OCI-LY3 (cell line): ENCODE results near the gene BCOR.

Source experiments
- H2AFZ ChIP-seq: fragments of 200-600, 300-600 bp; shearing (Covaris generic); 2 replicates; pipeline ENCODE4 v1.6.0; 2014; ENCODE audit warnings: antibody characterized with exemption, low read depth, low read length
- H3K27ac ChIP-seq: fragments of 200-600, 300-600 bp; sonication (generic); 2 replicates; pipeline ENCODE4 v1.5.1; 2014; ENCODE audit warnings: mild to moderate bottlenecking, low read length, moderate library complexity, mixed read lengths
- H3K27me3 ChIP-seq: fragments of 200-600, 300-600 bp; sonication (generic); 2 replicates; pipeline ENCODE4 v1.6.1; 2014; ENCODE audit warnings: low read depth, low read length, mixed read lengths
- H3K36me3 ChIP-seq: fragments of 200-600, 300-600 bp; sonication (generic); replicated peaks from 2 replicates; pipeline ENCODE3; 2014; ENCODE audit warnings: low read depth, low read length, mixed read lengths
- H3K4me1 ChIP-seq: fragments of 300-600, 200-600 bp; sonication (generic); 2 replicates; pipeline ENCODE4 v1.6.1; 2014; ENCODE audit warnings: low read length, mixed read lengths
- H3K4me2 ChIP-seq: fragments of 200-600, 300-600 bp; sonication (generic); 2 replicates; pipeline ENCODE4 v1.6.1; 2014; ENCODE audit warnings: low read length, mixed read lengths
- H3K4me3 ChIP-seq: fragments of 300-600, 200-600 bp; sonication (generic); 2 replicates; pipeline ENCODE4 v1.5.1; 2014; ENCODE audit warnings: antibody characterized with exemption, mild to moderate bottlenecking, low read length, moderate library complexity
- H3K79me2 ChIP-seq: fragments of 300-600, 200-600 bp; shearing (Covaris generic); 2 replicates; pipeline ENCODE4 v1.6.1; 2014; ENCODE audit warnings: mild to moderate bottlenecking, low read length, mixed read lengths
- H3K9ac ChIP-seq: fragments of 300-600, 200-600 bp; shearing (Covaris generic); 2 replicates; pipeline ENCODE4 v1.6.0; 2014; ENCODE audit warnings: mild to moderate bottlenecking, low read length, moderate library complexity
- H3K9me3 ChIP-seq: fragments of 200-600, 300-600 bp; shearing (Covaris generic); 2 replicates; pipeline ENCODE4 v1.6.1; 2014; ENCODE audit warnings: low read length, mixed read lengths; ENCODE audit not compliant: insufficient read depth
- H4K20me1 ChIP-seq: fragments of 200-600, 300-600 bp; sonication (generic); 2 replicates; pipeline ENCODE4 v1.6.1; 2016; ENCODE audit warnings: low read length, mixed read lengths; ENCODE audit not compliant: insufficient read depth
- EZH2phosphoT487 ChIP-seq: fragments of 200-600 bp; shearing (Covaris generic); IDR thresholded peaks from 2 replicates; pipeline ENCODE4 v1.6.1; 2018; ENCODE audit warnings: antibody characterized with exemption, mixed run types, low read depth
- TF ChIP-seq, protein P1 (sequence below): fragments of 200-600, 300-600 bp; sonication (generic); IDR thresholded peaks from 2 replicates; pipeline ENCODE4 v1.5.1; 2014; ENCODE audit warnings: antibody characterized with exemption, low read length, low read depth

Gene BCOR

DNA sequence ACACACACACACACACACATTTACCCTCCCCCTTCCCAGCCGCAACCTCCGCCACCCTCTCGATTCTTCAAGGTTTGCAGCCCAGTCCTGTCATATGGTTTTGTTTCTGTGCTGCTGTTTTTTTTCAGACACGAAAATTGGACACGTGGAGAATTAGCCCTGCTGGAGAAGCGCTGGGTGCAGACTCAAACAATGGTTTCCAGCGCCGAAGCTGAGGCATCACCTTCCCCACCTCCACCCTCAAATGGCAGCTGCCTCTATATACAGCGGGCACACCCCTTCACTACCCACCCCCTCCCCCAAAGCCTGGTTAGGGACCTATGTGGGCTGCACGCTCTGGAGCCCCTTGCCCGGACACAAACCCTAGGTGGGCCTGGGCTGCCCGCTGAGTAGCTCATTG, 87.9 kb downstream of the BCOR start:
- Histone ChIP-seq H3K79me2 (no peaks in the 10 kb centered on the region), H3K4me2 (no peak overlapping the region)
- TF ChIP-seq, protein P1, sequence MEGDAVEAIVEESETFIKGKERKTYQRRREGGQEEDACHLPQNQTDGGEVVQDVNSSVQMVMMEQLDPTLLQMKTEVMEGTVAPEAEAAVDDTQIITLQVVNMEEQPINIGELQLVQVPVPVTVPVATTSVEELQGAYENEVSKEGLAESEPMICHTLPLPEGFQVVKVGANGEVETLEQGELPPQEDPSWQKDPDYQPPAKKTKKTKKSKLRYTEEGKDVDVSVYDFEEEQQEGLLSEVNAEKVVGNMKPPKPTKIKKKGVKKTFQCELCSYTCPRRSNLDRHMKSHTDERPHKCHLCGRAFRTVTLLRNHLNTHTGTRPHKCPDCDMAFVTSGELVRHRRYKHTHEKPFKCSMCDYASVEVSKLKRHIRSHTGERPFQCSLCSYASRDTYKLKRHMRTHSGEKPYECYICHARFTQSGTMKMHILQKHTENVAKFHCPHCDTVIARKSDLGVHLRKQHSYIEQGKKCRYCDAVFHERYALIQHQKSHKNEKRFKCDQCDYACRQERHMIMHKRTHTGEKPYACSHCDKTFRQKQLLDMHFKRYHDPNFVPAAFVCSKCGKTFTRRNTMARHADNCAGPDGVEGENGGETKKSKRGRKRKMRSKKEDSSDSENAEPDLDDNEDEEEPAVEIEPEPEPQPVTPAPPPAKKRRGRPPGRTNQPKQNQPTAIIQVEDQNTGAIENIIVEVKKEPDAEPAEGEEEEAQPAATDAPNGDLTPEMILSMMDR: no peak
- TF ChIP-seq EZH2phosphoT487: no peak

DNA sequence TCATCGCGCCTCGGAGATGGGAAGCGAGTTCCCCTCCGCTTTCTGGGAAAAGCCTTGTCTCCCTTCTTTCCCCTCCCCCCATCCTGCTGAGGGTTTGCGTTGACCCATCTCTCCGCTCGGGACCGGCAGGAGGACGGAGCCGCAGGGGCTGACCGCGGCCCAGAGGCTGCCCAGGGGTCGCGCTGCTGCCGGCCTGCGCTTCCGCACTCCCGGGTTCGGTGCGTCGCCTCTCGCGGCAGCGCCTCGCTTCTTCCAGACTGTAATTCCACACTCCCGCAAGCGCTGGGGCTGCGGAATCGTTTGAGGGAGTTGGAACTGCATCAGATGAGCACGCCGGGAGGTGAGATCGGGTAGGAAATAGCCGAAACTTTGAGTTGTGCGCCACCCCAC, 88.3 kb downstream of the BCOR start:
- H3K4me3 ChIP-seq: no peak overlapping the region
- 0 out of 2 replicates have a peak, but pooled peaks cover 3% of the 10 kb centered on the region for H3K27me3 ChIP-seq
- no peak overlapping the region for H3K27ac ChIP-seq
- H3K9ac ChIP-seq: no peak overlapping the region
- no peaks in the 10 kb centered on the region for H3K9me3 ChIP-seq
- no peak overlapping the region for H2AFZ ChIP-seq
- H3K36me3 ChIP-seq: no peaks in the 10 kb centered on the region
- peaks cover 6% of the 10 kb centered on the region; the same call in 1 of the 2 replicates for H3K4me1 ChIP-seq
- H3K79me2 ChIP-seq: no peaks in the 10 kb centered on the region
- no peak overlapping the region for H3K4me2 ChIP-seq
- no peaks in the 10 kb centered on the region for H4K20me1 ChIP-seq
- TF ChIP-seq, protein P1: no peak
- TF ChIP-seq EZH2phosphoT487: no peak

More for the DNA sequence above, 87.9 kb downstream of the BCOR start:
- no peaks in the 10 kb centered on the region for H3K9me3 ChIP-seq
- H3K4me1 ChIP-seq: peaks cover 6% of the 10 kb centered on the region; the same call in 1 of the 2 replicates
- no peak overlapping the region for H3K9ac ChIP-seq
- H3K4me3 ChIP-seq: no peak overlapping the region
- 0 out of 2 replicates have a peak, but pooled peaks cover 3% of the 10 kb centered on the region for H3K27me3 ChIP-seq
- H4K20me1 ChIP-seq: no peaks in the 10 kb centered on the region
- H3K27ac ChIP-seq: no peak overlapping the region
- no peaks in the 10 kb centered on the region for H3K36me3 ChIP-seq
- no peak overlapping the region for H2AFZ ChIP-seq

DNA sequence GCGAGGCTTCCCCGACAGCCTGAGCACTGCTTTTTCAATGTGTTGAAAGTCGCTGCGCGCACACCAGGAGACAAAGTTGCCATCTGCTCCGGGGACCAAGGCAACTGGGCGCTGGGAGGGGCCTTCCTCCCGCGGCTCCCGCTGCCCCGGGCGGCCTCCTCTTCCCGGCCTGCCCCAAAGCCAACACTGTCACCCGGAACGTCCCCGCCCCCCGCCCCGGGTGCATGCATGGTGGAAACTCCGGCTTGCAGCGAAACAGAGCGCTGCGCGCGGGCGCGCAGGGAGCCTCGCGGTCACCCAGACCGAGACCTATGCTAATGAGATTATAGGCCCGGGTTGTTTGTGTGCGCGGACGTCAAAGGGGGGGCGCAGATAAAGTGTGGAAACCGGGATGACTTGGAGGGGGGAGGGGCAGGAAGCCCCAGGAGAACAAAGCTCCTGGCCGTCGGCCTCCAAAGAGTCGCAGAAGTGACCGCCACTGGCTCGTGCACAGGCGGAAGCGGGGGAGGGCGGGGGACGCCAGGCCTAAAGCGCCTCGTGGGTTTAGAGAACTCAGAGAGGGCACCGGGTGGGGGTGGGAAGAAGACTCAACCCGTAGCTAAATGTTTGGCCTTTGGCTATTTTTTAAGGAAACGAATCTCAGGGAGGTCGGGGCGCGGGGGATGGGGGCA, 88.8 kb downstream of the BCOR start:
- H3K4me2 ChIP-seq: no peak overlapping the region

More for the DNA sequence above, 88.8 kb downstream of the BCOR start:
- Histone ChIP-seq H3K36me3 (no peaks in the 10 kb centered on the region), H2AFZ (no peak overlapping the region), H3K9ac (no peak overlapping the region), H4K20me1 (no peaks in the 10 kb centered on the region), H3K4me1 (peaks cover 6% of the 10 kb centered on the region; the same call in 1 of the 2 replicates), H3K79me2 (no peaks in the 10 kb centered on the region), H3K27ac (no peak overlapping the region), H3K9me3 (no peaks in the 10 kb centered on the region), H3K27me3 (0 out of 2 replicates have a peak, but pooled peaks cover 3% of the 10 kb centered on the region), H3K4me3 (no peak overlapping the region)
- no peak for TF ChIP-seq EZH2phosphoT487
- TF ChIP-seq, protein P1: no peak
